ENCODE results near the gene OPA3. TPM values are rescaled to one million over a fixed set of nuclear protein-coding genes. Genes with fewer than 3 reads are reported as not detected.
"Not testable (repeated sequence)": the region's sequence is repeated elsewhere in the genome, so short reads cannot be mapped to it uniquely, and the experiment has no call there.

Gene OPA3
- total RNA-seq = 10 to 100 TPM; 12.9 to 14.0 TPM
- long read RNA-seq, full-length matches to known transcripts = 3 of 7 reads
- long read RNA-seq, partial matches to known transcripts = 0 of 7 reads
- long read RNA-seq, other reads (novel, unspliced or antisense) = 4 of 7 reads

DNA sequence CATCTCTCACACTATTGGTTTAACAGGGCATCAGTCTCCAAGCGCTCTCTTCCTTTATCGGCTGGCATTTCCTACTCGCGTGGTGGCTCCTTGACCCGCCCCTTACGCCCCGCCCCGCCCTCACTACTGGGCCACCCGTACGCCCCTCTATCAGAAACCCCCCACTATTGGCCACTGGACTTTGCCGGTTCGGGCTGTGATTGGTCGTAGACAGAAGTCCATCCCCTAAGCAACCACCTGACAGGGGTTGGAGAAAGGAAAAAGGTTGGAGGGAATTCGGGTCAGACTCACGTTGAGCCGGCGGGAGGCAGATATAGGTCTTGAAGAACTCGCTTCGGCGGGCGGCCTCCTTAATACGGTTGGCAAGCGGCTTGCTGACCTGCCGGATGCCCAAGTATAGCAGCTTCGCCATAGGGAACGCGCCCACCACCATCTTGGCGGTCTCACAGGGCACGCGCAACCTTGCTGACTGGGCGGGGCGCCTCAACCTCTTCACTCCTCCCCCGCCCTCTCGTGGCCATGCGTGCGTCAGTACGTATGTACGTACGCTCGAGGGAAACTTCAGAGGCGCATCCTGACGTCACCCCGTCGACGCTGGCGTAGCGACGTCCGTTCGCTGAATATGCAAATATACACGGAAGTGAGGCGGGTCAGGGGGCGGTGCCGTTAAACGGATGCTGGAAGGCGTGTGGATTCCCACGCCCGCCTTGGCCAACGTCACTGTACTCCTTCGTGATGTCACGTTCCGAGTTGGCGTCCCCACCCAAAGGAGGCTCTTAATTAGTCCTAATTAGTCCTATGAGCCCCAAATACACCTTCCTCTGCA, at the start of gene OPA3:
Gene OPA3, minus strand, starts transcription at position 471 of the 826 bp plus-strand sequence. Its CDS starts 38 bp downstream, at position 433.
- peak; percentile 100 for DNase-seq
- ATAC-seq = peak; percentile 86
- intact Hi-C loops (cut with DNase I, micrococcal nuclease) = no loop called here

DNA sequence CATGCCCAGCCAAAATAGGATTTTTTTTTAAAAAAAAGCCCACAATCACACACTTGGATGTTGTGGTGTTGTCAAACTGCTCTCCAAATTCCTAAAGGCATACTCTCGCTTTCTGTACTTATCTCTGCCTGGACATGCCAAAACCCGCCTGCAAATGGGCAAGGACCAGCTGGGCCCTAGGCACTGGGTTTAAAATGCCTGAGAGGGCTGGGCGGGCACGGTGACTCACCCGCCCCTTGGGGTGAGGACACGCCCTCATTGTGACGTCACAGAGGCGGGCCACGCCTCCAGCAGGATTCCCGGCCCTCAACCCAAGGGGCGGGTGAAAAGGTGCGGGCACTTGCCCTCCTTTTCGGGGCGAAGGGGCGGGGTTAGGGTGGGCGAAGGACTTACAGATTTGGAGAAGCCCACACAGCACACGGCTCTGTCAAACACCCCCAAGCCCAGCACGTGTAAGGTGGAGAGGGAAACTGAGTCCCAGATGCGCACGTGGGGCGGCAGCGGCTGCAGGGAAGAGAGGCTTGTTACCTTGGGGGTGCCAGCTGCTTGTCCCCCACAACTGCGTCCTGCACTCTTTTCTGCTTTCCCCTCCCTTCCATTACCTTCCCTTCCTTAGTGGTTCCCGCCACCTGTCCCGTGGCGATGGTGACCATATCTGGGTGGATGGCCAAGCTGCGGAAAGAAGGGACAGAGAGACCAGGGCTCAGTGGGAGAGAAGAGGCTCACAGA, 48.0 kb upstream of the OPA3 start:
- intact Hi-C loops (cut with DNase I, micrococcal nuclease) = no loop called here
- peak; percentile 90 for ATAC-seq
- DNase-seq = peak; percentile 58 to 72

- intact Hi-C loops (cut with DNase I, micrococcal nuclease) = no loop called here
- peak; percentile 68 for ATAC-seq
Measured at GRCh38 chr19:45630463-45630862, 45.9 kb upstream of the OPA3 start.

DNA sequence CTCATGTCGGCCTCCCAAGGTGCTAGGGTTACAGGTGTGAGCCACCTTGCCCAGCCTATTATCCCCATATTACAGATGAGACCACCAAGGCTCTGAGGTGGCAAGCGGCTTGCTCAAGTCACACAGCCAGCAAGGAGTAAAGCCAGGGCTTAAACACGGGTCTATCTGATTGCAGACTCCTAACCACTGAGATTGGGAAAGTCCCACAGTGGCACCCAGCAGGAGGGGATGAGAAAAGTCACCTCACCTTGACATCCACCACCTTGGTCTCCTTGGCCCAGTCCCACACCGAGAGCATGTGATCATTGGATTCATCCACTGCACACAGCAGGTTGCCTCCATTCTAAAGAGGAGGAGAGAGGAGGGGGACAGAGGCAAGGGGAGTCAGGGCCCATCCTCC, 45.1 kb upstream of the OPA3 start:
- DNase-seq (no peak), ATAC-seq (no peak)
- intact Hi-C loops (cut with DNase I, micrococcal nuclease) = no loop called here

More at GRCh38 chr19:45630463-45630862, 45.9 kb upstream of the OPA3 start:
- DNase-seq = no peak

DNA sequence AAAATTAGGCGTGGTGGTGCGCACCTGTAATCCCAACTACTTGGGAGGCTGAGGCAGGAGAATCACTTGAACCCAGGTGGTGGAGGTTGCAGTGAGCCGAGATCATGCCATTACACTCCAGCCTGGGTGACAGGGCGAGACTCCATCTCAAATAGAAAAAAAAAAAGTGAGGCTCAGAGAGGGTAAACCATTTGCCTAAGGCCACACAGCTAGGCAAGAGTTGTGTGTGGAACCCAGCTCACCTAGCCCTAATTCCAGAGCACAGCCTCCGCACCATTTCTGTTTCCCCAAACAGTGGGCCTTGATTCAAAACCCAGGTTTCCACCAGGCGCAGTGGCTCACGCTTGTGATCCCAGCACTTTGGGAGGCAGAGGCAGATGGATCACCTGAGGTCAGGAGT, 43.6 kb upstream of the OPA3 start:
- ATAC-seq; intact Hi-C loops (cut with DNase I, micrococcal nuclease); DNase-seq: not testable (repeated sequence)

- no peak for ATAC-seq
- intact Hi-C loops (cut with DNase I, micrococcal nuclease) = no loop called here
Measured at GRCh38 chr19:45623984-45624383, 39.4 kb upstream of the OPA3 start.

DNA sequence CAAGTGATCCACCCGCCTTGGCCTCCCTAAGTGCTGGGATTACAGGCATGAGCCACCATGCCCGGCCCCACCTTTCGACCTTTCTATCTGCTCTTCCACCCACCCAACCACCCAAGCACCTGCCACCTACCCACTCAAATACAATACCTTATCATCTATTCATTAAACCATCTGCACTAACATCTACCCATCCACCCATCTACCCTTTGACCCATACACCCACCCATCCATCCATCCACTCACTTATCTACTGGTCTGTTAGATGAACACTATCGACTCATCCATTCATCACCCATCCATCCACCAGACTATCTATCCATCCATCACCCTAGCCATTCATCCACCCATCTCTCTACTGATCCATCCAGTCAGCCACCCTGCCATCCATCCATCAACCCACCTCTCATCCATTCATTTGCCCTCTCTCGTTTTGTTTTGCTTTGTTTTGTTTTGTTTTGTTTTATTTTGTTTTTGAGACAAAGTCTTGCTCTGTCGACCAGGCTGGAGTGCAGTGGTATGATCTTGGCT, 37.4 kb upstream of the OPA3 start:
- ATAC-seq (no peak), DNase-seq (no peak)
- intact Hi-C loops (cut with DNase I, micrococcal nuclease) = no loop called here

More at GRCh38 chr19:45623984-45624383, 39.4 kb upstream of the OPA3 start:
- no peak for DNase-seq

DNA sequence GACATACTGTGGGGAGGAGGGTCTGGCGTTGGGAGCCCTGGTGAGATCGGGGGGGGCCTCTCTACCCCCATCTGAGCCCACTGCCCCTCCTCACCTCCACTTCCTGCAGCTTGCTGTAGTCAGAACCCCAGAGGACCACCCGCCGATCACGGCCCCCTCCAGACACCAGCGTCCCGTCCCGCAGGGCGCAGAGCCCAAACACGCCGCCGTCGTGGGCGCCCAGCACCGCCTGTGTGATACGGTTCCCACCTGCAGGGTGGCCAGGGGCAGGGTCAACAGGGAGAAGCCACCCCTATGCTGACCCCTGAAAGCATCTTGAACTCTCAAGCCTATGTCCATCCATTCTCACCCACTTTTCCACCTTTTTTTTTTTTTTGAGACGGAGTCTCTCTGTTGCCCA, 36.8 kb upstream of the OPA3 start:
- intact Hi-C loops (cut with DNase I, micrococcal nuclease) = no loop called here
- DNase-seq = no peak
- no peak for ATAC-seq

DNA sequence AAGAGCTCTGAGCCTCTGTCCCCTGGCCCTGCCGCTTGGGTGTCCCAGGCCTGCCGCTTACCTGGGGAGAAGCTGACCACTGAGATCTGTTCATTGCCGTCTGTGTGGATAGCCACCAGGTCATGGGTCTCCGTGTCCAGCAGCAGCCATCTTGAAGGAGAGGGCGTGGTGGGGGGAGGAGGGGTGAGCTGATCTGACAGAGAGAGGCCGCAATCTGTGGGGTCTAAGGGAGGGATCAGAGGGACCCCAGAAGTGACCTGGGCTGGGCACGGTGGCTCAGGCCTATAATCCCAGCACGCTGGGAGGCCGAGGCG, 32.1 kb upstream of the OPA3 start:
- intact Hi-C loops (cut with DNase I, micrococcal nuclease) = no loop called here
- DNase-seq = peak in 1 of 2 donors; percentile 36

DNA sequence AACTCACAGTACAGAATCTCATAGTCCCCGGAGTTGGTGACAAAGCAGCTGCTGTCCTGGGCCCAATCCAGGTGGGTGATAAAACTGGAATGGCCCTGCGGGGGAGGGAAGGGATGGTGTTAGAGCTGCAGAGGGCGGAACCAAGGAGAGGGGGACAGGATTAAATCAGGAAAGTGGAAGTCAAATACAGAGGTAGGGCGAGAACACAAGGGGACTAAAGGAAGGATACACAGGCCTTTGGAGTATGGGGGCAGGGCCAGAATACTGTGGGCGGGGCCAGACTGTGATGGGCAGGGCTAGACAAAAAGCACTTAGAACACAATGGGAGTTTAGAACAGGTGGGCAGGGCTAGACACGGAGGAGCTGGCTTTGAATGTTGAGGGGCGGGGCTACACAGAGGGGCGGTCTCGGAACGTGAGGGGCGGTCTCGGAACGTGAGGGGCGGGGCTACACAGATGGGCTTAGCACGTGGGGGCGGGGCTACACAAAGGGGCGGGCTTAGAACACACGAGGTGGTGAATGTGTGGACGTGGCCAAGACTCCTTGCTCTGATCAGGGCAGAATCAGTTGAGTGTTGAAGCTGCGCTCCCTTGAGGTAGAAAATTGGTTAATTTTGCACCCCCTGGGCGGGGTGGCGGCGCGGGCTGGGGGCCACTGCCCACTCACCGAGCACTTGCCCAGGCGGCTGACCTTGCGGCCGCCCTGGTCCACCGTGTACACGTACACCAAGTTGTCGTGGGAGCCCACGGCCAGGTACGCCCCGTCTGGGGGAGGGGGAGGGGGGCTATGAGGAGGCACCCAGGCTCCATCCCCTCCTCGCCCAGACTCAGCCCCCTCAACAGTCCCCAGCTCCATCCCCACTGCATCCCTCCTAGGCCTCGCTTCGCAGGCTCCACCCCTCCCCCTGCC, 31.4 kb upstream of the OPA3 start:
- ATAC-seq (peak; percentile 86), DNase-seq (peak; percentile 92 to 97)
- intact Hi-C loops (cut with DNase I, micrococcal nuclease) = no loop called here

More for the DNA sequence above, 32.1 kb upstream of the OPA3 start:
- ATAC-seq = no peak

- DNase-seq; intact Hi-C loops (cut with DNase I, micrococcal nuclease); ATAC-seq: not testable (repeated sequence)
Measured at GRCh38 chr19:45615056-45615455, 30.5 kb upstream of the OPA3 start.

DNA sequence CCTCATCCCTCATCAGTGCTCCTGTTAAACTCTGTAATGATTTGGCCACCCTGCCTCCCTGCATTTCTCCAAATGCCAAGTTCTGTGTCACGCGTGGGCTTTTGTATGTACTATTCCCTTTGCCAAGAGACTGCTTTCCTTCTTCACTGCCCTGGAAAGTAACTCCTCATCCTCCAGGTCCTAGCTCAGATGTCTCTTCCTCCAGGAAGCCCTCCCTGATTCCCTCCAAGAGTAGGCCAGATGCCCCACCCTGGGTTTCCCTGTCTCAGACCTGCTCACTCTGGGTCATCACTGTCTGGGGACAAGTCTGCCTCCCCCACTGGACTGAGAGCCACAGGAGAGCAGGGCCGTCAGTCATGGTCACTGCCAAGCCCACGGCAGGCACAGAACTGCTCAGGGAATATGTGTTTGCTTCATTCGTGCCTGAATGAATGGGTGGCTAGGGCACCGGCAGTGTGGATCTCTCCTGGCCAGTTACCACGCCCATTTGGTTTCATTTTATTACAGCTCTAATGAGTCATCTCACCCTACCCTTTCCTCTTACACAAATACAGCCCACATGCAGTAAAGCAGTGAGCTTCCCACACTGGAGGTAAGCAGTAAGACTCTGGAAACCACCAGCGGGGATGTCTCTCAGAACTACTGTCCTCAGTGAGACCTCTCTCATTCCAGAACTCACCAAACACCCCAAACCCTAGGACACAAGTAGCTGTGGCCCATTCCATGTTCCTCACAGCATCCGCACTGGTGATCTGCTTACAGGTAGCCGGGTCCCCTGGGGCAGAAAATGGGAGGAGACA, 29.5 kb upstream of the OPA3 start:
- DNase-seq (peak; percentile 55 to 65), ATAC-seq (peak; percentile 85)
- intact Hi-C loops (cut with DNase I, micrococcal nuclease) = no loop called here

DNA sequence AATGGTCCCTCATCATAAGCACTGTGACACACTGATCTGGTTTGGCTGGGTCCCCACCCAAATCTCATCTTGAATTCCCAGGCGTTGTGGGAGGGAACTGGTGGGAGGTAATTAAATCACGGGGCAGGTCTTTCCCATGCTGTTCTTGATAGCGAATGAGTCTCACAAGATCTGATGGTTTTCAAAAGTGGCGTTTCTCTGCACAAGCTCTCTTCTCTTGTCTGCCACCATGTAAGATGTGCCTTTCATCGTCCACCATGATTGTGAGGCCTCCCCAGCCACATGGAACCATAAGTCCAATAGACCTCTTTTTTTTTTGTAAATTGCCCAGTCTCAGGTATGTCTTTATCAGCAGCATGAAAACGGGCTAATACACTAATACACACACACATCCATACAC, 24.3 kb upstream of the OPA3 start:
- DNase-seq (no peak), ATAC-seq (no peak)
- intact Hi-C loops (cut with DNase I, micrococcal nuclease) = loop anchor here in 1 of 2 donors (5.0 kb wide), 1 partner anchor 33 kb away; no protein-coding TSS in a partner anchor

- intact Hi-C loops (cut with DNase I, micrococcal nuclease) = loop anchor here in 1 of 2 donors (5.0 kb wide), 1 partner anchor 35 kb away; no protein-coding TSS in a partner anchor
- ATAC-seq = peak; percentile 90
Measured at GRCh38 chr19:45607071-45608029, 22.7 kb upstream of the OPA3 start.

DNA sequence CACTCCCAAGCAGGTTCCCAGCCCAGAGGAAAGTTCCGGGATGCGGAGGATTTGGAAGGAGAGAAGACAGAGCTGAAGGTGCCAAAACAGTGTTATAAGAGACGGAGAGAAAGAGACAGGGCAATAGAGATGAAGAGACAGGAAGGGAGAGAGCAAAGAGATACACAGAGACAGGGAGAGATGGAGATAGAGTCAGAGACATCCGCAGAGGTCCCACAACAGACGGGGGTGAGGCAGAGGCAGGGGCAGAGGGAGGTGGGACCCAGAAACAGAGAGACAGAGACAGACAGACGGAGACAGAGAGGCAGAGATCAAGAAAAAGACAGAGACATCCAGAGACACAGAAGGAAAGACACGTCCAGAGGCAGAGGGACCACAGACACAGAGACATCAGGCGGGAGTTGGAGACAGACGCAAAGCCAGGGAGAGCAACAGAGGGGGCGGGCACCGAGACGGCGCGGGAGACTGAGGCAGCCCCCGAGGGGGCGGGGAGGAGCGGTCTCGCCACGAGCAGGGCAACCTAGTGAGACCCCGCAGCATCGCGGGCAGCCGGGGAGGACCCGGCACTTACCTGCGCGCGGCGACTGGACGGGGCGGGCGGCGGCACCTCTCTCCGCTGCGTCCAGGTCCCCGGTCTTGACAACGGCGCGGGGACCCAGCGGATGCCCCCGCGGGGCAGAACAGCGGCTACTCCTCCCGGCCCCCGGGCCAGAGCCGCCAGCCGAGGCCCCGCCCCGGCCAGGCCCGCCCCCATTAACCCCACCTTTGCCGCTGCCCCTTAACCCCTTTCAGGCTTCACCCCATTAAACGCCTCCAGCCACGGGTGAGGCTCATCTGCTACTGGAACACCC, 17.1 kb upstream of the OPA3 start, which contains the start of gene GPR4:
Gene GPR4, minus strand, starts transcription at position 689 of the 851 bp plus-strand sequence. CDS start 10,346 bp downstream, outside the sequence.
- ATAC-seq (peak; percentile 50), DNase-seq (no peak)
- intact Hi-C loops (cut with DNase I, micrococcal nuclease) = no loop called here

More at GRCh38 chr19:45607071-45608029, 22.7 kb upstream of the OPA3 start:
- peak; percentile 61 to 80 for DNase-seq
